K562 (cell line): Measurements from ENCODE around the gene TSHR. TPM values are rescaled to one million over a fixed set of nuclear protein-coding genes. Genes with fewer than 3 reads are reported as not detected.

Experiments
- ATAC-seq: fragments of 200-7000 bp; cut with Tn5 transposase; 3 replicates; pipeline ENCODE4 v1.9.1; 2020; ENCODE audit warnings: moderate library complexity
- BruUV-seq: library from RNA; stranded (reverse); fragments of 400-500 nt; replicated peaks from 2 replicates; lab custom pipeline; 2021; lab: Mats Ljungman, UMichigan
- CTCF ChIA-PET: fragments of 300-600 bp; formaldehyde crosslinking; extraction: SDS; loops from one replicate; lab custom pipeline; 2021; ENCODE audit warnings: low intra/inter-chr PET ratio; lab: Yijun Ruan, JAX
- POLR2A ChIA-PET: fragments of 300-600, 350-650 bp; sonication (Branson Sonifier 250); formaldehyde crosslinking; extraction: SDS; loops from one replicate; lab custom pipeline; 2021; ENCODE audit warnings: antibody characterized with exemption, inconsistent platforms; lab: Yijun Ruan, JAX
- DNase-seq, 4 experiments: peaks; one replicate each; pipeline versions ENCODE4 v3.0.0 to v3.0.0-alpha.2; 2011 to 2018; ENCODE audit warnings: low spot score in 3 of 4, mixed read lengths in 3 of 4; ENCODE audit errors: extremely low read depth in 1 of 4
- FAIRE-seq: peaks from 2 replicates; lab custom pipeline; 2011; peaks lifted over from hg19 to GRCh38; lab: Jason Lieb, UNC
- H2AFZ ChIP-seq: 2 replicates; pipeline ENCODE4 v1.6.0; 2011; ENCODE audit warnings: low read depth, low read length, control low read depth, inconsistent platforms
- H3K27ac ChIP-seq: fragments of 200-600 bp; 3 replicates; pipeline ENCODE4 v1.8.0; 2011; ENCODE audit warnings: low read depth, mild to moderate bottlenecking, control low read depth, inconsistent platforms, low read length, moderate library complexity, mixed read lengths; ENCODE audit errors: extremely low read depth
- H3K27me3 ChIP-seq, 2 experiments: fragments of 300-600 bp in 1 of 2; 2 replicates in 1 of 2; 3 replicates in 1 of 2; pipeline versions ENCODE4 v1.6.0 to v1.8.0; 2011; ENCODE audit warnings: inconsistent platforms in 2 of 2, low read length in 2 of 2, mild to moderate bottlenecking in 1 of 2, mixed read lengths in 1 of 2, moderate library complexity in 1 of 2; ENCODE audit not compliant: control insufficient read depth in 2 of 2, insufficient read depth in 2 of 2
- H3K36me3 ChIP-seq: fragments of 300-600 bp; 3 replicates; pipeline ENCODE4 v1.8.0; 2011; ENCODE audit warnings: mild to moderate bottlenecking, low read length, inconsistent platforms; ENCODE audit not compliant: control insufficient read depth, insufficient read depth
- H3K4me1 ChIP-seq, 2 experiments: fragments of 200-600 bp in 1 of 2; replicated peaks in 1 of 2; 2 replicates in 1 of 2; 3 replicates in 1 of 2; pipeline versions ENCODE4 v1.5.1 to v1.8.0; 2011; ENCODE audit warnings: inconsistent platforms in 2 of 2, low read length in 2 of 2, mild to moderate bottlenecking in 1 of 2, mixed read lengths in 1 of 2, moderate library complexity in 1 of 2; ENCODE audit not compliant: control insufficient read depth in 2 of 2, insufficient read depth in 2 of 2
- H3K4me2 ChIP-seq: 2 replicates; pipeline ENCODE4 v1.6.1; 2011; ENCODE audit warnings: low read length, control low read depth, inconsistent platforms, mixed read lengths; ENCODE audit not compliant: insufficient read depth
- H3K4me3 ChIP-seq: fragments of 200-600 bp; sonication (generic), shearing (Covaris generic); 2 replicates; pipeline ENCODE4 v1.5.1; 2016; ENCODE audit warnings: control low read depth, inconsistent platforms
- H3K79me2 ChIP-seq: fragments of 200-600 bp; 3 replicates; pipeline ENCODE4 v1.8.0; 2011; ENCODE audit warnings: low read length, inconsistent platforms; ENCODE audit not compliant: control insufficient read depth, insufficient read depth
- H3K9ac ChIP-seq, 2 experiments: 2 replicates each; pipeline versions ENCODE4 v1.6.0 to v1.6.1; 2011; ENCODE audit warnings: low read depth in 2 of 2, low read length in 2 of 2, control low read depth in 1 of 2, inconsistent platforms in 1 of 2, mild to moderate bottlenecking in 1 of 2, mixed read lengths in 1 of 2; ENCODE audit not compliant: insufficient read depth in 1 of 2
- H3K9me1 ChIP-seq: one replicate; pipeline ENCODE4 v1.6.0; 2011; ENCODE audit warnings: inconsistent platforms, mild to moderate bottlenecking, low read length, moderate library complexity; ENCODE audit not compliant: control insufficient read depth, insufficient read depth
- H3K9me3 ChIP-seq: replicated peaks from 2 replicates; pipeline ENCODE4 v1.5.1; 2011; ENCODE audit warnings: low read depth, low read length, inconsistent platforms; ENCODE audit not compliant: control insufficient read depth, insufficient read depth
- H4K20me1 ChIP-seq: replicated peaks from 2 replicates; pipeline ENCODE4 v1.6.1; 2011; ENCODE audit warnings: low read length, inconsistent platforms, mixed read lengths; ENCODE audit not compliant: control insufficient read depth, insufficient read depth
- ARID2 ChIP-seq: fragments of 450-650 bp; IDR thresholded peaks from 2 replicates; pipeline ENCODE4 v1.6.1; 2017; ENCODE audit warnings: antibody characterized with exemption, mild to moderate bottlenecking
- CBX8 ChIP-seq: fragments of 200-600 bp; sonication (generic); IDR thresholded peaks from 2 replicates; pipeline ENCODE4 v1.6.1; 2012; ENCODE audit warnings: borderline replicate concordance, mixed run types, low read depth, mild to moderate bottlenecking, moderate library complexity, mixed read lengths, low read length, control low read depth, inconsistent platforms; ENCODE audit not compliant: poor library complexity, severe bottlenecking; ENCODE audit errors: extremely low read depth
- EWSR1 ChIP-seq: fragments of 450-650 bp; IDR thresholded peaks from 2 replicates; pipeline ENCODE4 v1.6.1; 2018; ENCODE audit warnings: borderline replicate concordance, mild to moderate bottlenecking, low read depth, moderate library complexity; ENCODE audit not compliant: partially characterized antibody
- FOXK2 ChIP-seq, 2 experiments: fragments of 450-650 bp; IDR thresholded peaks in 1 of 2; conservative IDR thresholded peaks in 1 of 2; 2 replicates each; pipeline ENCODE4 v1.6.1; 2016; ENCODE audit warnings: low read depth in 2 of 2, mild to moderate bottlenecking in 1 of 2
- HDAC6 ChIP-seq: IDR thresholded peaks from 2 replicates; pipeline ENCODE4 v1.6.1; 2012; ENCODE audit warnings: low read depth, mild to moderate bottlenecking, control low read depth, inconsistent platforms, low read length, moderate library complexity
- HMG20A ChIP-seq: fragments of 450-650 bp; formaldehyde crosslinking; conservative IDR thresholded peaks from 2 replicates; pipeline ENCODE4 v1.4.0; 2020; ENCODE audit warnings: mild to moderate bottlenecking, mixed read lengths
- IFI16 ChIP-seq: fragments of 250-450 bp; sonication (Bioruptor Pico); IDR thresholded peaks from 2 replicates; pipeline ENCODE4 v2.1.2; 2022; ENCODE audit warnings: mild to moderate bottlenecking, inconsistent platforms
- POLR3A ChIP-seq: IDR thresholded peaks from 2 replicates; pipeline ENCODE4 v1.6.1; 2011; ENCODE audit warnings: borderline replicate concordance, mild to moderate bottlenecking, moderate library complexity; ENCODE audit not compliant: insufficient read length, insufficient read depth; ENCODE audit errors: extremely low read depth
- PTBP1 ChIP-seq: fragments of 200-400 bp; formaldehyde crosslinking; IDR thresholded peaks from 2 replicates; pipeline ENCODE4 v1.6.1; 2017; ENCODE audit warnings: low read depth, low read length
- YBX1 ChIP-seq: fragments of 450-650 bp; IDR thresholded peaks from 2 replicates; pipeline ENCODE4 v1.7.1; 2016; ENCODE audit warnings: mild to moderate bottlenecking
- ZFP36 ChIP-seq: fragments of 150-350 bp; IDR thresholded peaks from 2 replicates; pipeline ENCODE4 v1.6.1; 2018; ENCODE audit warnings: low read length, low read depth; ENCODE audit not compliant: partially characterized antibody
- in situ Hi-C: fragments of 300-500 bp; cut with MboI; formaldehyde crosslinking; loops from 4 replicates; pipeline ENCODE4 v1.15.0; 2018; ENCODE audit warnings: inconsistent platforms, mixed read lengths
- intact Hi-C: fragments of 100-400 bp; cut with micrococcal nuclease; formaldehyde crosslinking; loops from 2 replicates; pipeline ENCODE4 v1.14.2; 2022
- polyA plus RNA-seq, 8 experiments: library from polyadenylated mRNA; depleted of rRNA in 4 of 8; stranded (reverse) in 5 of 8; unstranded in 3 of 8; fragments of >200 nt; fragmentation: Nextera tagmentation in 2 of 8; fragmentation: Illumina TruSeq in 1 of 8; extraction: Ambion mirVana in 2 of 8; extraction: Trizol in 1 of 8; gene quantifications; 2 replicates each; pipeline versions ENCODE4 v1.2.1 to v1.2.3, GENCODE V29; 2011 to 2014; ENCODE audit warnings: inconsistent platforms in 1 of 8, missing spikeins in 1 of 8
- total RNA-seq, 7 experiments: library from RNA; depleted of rRNA in 6 of 7; stranded (reverse); fragments of >200 nt in 6 of 7; fragmentation: Illumina TruSeq in 2 of 7; extraction: Trizol in 2 of 7; gene quantifications; 2 replicates each; pipeline versions ENCODE4 v1.2.1 to v1.2.3, GENCODE V29; 2011 to 2021; ENCODE audit warnings: low replicate concordance in 1 of 7
- TF ChIP-seq, protein P1 (sequence below): fragments of 450-650 bp; formaldehyde crosslinking; IDR thresholded peaks from 2 replicates; pipeline ENCODE4 v1.4.0; 2020; ENCODE audit warnings: mild to moderate bottlenecking, mixed read lengths
- TF ChIP-seq, protein P2 (sequence below): fragments of 250-450 bp; sonication (Bioruptor Pico); IDR thresholded peaks from 2 replicates; pipeline ENCODE4 v1.4.0; 2020; ENCODE audit warnings: borderline replicate concordance
- TF ChIP-seq, protein P3 (sequence below): sonication (generic); formaldehyde crosslinking; IDR thresholded peaks from 2 replicates; pipeline ENCODE4 v1.8.1; 2022; ENCODE audit warnings: missing genetic modification reagents
- TF ChIP-seq, protein P4 (sequence below): fragments of 450-650 bp; IDR thresholded peaks from 2 replicates; pipeline ENCODE4 v1.7.0; 2016; ENCODE audit warnings: borderline replicate concordance

TSHR gene
- total and polyA plus RNA-seq, 9 of the 15 experiments (the other 6 are each of a cell fraction or from before 2014, with no cell fraction given), result 0.01 to 0.10 TPM; not detected in 7

DNA sequence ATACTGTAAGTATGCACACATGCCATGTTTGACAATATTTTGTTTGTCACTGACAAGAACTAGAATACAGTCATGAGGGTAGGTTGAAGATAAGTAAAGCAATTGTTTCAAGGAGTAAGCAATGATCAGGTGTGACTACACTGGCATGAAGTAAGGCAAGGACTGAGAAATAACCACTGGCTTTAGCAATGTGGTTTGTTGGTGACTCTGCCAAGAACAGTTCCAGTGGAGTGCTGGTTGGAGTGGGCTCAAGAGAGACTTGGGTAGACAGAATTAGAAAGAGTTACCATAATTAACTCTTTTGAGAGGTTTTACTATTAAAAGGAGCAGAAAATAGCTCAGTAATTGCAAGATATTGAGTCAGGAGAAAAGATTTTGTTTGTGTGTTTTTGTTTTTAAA, 135.7 kb downstream of the TSHR start:
- H3K4me2 ChIP-seq, result no peak overlapping the region
- no peaks in the 10 kb centered on the region for H3K27me3 ChIP-seq
- POLR2A ChIA-PET, result no interaction called here
- no TSS peak for BruUV-seq
- no peaks in the 10 kb centered on the region for H4K20me1 ChIP-seq
- H3K4me3 ChIP-seq, result no peak overlapping the region
- no peaks in the 10 kb centered on the region for H3K4me1 ChIP-seq
- CTCF ChIA-PET, result no interaction called here
- in situ Hi-C loops, result no loop called here
- H2AFZ ChIP-seq, result no peak overlapping the region
- no peak overlapping the region for H3K9ac ChIP-seq
- FAIRE-seq (no peak), ATAC-seq (no peak), DNase-seq (no peak)
- no peaks in the 10 kb centered on the region for H3K9me1 ChIP-seq
- no peaks in the 10 kb centered on the region for H3K36me3 ChIP-seq
- intact Hi-C loops, result no loop called here
- no peak overlapping the region for H3K27ac ChIP-seq
- TF ChIP-seq, protein P1, sequence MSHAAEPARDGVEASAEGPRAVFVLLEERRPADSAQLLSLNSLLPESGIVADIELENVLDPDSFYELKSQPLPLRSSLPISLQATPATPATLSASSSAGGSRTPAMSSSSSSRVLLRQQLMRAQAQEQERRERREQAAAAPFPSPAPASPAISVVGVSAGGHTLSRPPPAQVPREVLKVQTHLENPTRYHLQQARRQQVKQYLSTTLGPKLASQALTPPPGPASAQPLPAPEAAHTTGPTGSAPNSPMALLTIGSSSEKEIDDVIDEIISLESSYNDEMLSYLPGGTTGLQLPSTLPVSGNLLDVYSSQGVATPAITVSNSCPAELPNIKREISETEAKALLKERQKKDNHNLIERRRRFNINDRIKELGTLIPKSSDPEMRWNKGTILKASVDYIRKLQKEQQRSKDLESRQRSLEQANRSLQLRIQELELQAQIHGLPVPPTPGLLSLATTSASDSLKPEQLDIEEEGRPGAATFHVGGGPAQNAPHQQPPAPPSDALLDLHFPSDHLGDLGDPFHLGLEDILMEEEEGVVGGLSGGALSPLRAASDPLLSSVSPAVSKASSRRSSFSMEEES (CRISPR knock-in tag), result no peak
- TF ChIP-seq IFI16 (CRISPR knock-in tag) (no peak), ARID2 (no peak), YBX1 (no peak), HMG20A (CRISPR knock-in tag) (no peak), EWSR1 (no peak), POLR3A (no peak), CBX8 (no peak), ZFP36 (no peak), FOXK2 (conservative IDR thresholded peaks at IDR 0.05 in 1 of 2, IDR thresholded peaks at IDR 0.05 in 1 of 2; ENCODE audit: low read depth in 2 of 2) (no peak), HDAC6 (no peak), PTBP1 (no peak)
- TF ChIP-seq, protein P2, sequence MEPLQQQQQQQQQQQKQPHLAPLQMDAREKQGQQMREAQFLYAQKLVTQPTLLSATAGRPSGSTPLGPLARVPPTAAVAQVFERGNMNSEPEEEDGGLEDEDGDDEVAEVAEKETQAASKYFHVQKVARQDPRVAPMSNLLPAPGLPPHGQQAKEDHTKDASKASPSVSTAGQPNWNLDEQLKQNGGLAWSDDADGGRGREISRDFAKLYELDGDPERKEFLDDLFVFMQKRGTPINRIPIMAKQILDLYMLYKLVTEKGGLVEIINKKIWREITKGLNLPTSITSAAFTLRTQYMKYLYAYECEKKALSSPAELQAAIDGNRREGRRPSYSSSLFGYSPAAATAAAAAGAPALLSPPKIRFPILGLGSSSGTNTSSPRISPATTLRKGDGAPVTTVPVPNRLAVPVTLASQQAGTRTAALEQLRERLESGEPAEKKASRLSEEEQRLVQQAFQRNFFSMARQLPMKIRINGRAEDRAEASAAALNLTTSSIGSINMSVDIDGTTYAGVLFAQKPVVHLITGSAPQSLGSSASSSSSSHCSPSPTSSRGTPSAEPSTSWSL (CRISPR knock-in tag), result no peak
- TF ChIP-seq, protein P3, sequence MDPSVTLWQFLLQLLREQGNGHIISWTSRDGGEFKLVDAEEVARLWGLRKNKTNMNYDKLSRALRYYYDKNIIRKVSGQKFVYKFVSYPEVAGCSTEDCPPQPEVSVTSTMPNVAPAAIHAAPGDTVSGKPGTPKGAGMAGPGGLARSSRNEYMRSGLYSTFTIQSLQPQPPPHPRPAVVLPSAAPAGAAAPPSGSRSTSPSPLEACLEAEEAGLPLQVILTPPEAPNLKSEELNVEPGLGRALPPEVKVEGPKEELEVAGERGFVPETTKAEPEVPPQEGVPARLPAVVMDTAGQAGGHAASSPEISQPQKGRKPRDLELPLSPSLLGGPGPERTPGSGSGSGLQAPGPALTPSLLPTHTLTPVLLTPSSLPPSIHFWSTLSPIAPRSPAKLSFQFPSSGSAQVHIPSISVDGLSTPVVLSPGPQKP (CRISPR knock-in tag), result no peak
- TF ChIP-seq, protein P4, sequence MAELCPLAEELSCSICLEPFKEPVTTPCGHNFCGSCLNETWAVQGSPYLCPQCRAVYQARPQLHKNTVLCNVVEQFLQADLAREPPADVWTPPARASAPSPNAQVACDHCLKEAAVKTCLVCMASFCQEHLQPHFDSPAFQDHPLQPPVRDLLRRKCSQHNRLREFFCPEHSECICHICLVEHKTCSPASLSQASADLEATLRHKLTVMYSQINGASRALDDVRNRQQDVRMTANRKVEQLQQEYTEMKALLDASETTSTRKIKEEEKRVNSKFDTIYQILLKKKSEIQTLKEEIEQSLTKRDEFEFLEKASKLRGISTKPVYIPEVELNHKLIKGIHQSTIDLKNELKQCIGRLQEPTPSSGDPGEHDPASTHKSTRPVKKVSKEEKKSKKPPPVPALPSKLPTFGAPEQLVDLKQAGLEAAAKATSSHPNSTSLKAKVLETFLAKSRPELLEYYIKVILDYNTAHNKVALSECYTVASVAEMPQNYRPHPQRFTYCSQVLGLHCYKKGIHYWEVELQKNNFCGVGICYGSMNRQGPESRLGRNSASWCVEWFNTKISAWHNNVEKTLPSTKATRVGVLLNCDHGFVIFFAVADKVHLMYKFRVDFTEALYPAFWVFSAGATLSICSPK, result no peak
- no peaks in the 10 kb centered on the region for H3K9me3 ChIP-seq
- no peaks in the 10 kb centered on the region for H3K79me2 ChIP-seq
